ENCODE results near the gene MRPL12.

GRCh38 chr17:81655378-81656117, 47.6 kb upstream of the MRPL12 start:
- TF ChIP-seq CTCF (IDR thresholded peaks at IDR 0.05) (no peak), POLR2A (IDR thresholded peaks at IDR 0.05) (no peak)

All from breast epithelium (tissue), 3 donors.